Right renal cortex interstitium (tissue), 3 donors: ENCODE results near the gene STAM2. TPM values are rescaled to one million over a fixed set of nuclear protein-coding genes. Genes with fewer than 3 reads are reported as not detected.
A peak's percentile ranks its signal among the peaks of the same experiment; 100 is the strongest.
"Not testable (repeated sequence)": the region's sequence is repeated elsewhere in the genome, so short reads cannot be mapped to it uniquely, and the experiment has no call there.

ENCODE experiments used
- DNase-seq, 3 donors: peaks; one replicate each; pipeline ENCODE4 v3.0.0-alpha.2; 2013; ENCODE audit warnings: low read depth in 3 of 3, low spot score in 2 of 3
- polyA plus RNA-seq, 3 donors: library from polyadenylated mRNA; unstranded; fragments of 120-200 nt; gene quantifications; one replicate each; pipeline ENCODE4 v1.2.1, GENCODE V29; 2013; ENCODE audit not compliant: insufficient read length in 3 of 3

The STAM2 gene
- polyA plus RNA-seq: 10 to 100 TPM; 45.8 to 49.0 (median 48.3) TPM

- peak; percentile 85 to 92 (median 89) for DNase-seq
These were observed at the start of gene STAM2 for GRCh38 chr2:152175368-152176112. Gene STAM2, minus strand, starts transcription at chr2:152175763. Its CDS starts 121 bp downstream, at chr2:152175642.

DNA sequence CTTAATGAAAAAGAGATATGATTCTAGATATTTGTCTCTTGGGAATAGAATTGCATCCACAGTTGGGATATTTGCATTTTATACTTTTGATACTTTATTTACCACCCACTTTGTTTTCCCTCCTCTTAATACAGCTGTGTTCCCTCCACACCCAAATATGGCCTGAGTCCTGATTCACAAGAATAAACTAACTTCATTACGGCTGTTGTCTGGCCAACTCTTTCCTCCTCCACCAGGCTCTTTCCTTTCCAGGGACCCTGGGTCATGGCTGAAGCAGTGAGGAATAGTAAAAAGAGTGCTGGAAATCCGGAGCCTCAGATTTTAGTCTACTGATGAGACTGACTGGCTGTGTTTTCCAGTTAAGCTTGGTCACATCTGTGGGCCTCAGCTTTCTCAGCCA lies 48.4 kb upstream of the STAM2 start:
- DNase-seq: no peak

DNA sequence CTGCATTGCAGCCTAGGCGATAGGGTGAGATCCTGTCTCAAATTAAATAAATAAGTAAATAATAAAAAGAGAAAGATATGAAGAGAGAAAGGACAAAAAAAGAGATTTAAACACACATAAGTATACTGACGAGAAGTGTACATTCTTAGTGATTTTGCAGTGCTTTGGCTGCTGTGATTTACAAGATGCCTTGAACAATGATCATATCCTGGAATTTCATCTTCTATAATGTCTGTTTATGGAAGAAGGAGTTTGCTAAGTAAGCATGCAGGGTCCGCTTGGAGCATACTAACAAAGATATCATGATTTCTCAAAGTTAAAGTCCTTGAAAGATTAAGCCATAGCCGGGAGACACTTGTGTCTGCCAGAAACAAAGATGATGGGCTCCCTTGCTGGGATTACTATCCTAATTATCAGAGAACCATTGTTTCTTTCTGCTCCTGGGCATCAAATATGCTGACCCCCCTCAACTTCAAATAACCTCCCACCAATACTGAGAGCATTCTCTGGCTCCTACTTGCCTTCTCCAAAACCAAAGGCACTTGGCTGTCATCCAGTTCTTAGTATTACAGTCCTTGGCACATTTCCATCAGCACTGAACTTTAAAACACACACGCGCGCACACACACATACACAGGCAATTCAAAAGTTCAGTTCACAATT lies 47.5 kb upstream of the STAM2 start:
- peak in 2 of 3 donors; percentile 75 to 80 for DNase-seq

DNA sequence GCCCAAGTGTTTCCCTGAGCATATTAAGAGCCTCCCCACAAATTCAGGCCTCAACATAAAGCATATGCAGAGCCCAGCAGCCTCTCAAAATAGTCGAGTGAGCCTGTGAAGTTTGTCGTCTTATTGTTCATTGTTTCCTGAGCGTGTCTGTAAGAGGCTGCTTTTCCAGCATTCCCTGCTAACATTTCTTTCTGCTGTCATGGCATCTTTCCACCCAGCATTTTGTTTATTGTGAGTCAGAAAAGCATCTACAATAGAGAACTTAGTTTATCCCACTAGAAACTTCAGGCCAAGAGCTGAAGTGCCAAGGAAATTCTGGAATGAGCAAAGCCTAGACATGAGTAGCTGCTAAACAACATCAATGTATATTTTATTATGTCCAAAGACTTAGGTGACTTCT lies 46.3 kb upstream of the STAM2 start:
- DNase-seq: no peak

GRCh38 chr2:152219077-152219828 lies 43.7 kb upstream of the STAM2 start:
- no peak for DNase-seq

GRCh38 chr2:152201466-152201830 lies 25.9 kb upstream of the STAM2 start:
- no peak for DNase-seq

GRCh38 chr2:152200565-152201465 lies 25.3 kb upstream of the STAM2 start:
- DNase-seq: no peak

GRCh38 chr2:152200101-152200500 lies 24.5 kb upstream of the STAM2 start:
- DNase-seq: no peak

DNA sequence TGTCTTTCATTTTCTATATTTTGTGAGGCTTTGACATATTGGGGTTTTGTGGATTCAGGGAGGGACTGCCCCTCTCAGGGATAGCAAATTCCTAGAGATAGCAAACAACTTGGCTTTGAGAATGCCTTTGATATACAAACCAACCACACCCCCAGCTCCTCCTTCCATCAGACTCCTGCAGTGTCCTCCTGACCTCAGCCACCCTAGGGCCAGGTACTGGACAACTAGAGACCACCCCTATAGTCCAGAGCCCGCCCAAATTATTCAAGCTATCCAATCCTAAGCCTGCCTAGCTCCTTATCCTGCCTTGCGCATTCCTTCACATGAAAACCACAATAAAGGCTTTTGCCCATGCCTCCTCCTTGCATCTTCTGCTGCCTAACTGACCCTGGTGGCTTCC lies 22.9 kb upstream of the STAM2 start:
- no peak for DNase-seq

DNA sequence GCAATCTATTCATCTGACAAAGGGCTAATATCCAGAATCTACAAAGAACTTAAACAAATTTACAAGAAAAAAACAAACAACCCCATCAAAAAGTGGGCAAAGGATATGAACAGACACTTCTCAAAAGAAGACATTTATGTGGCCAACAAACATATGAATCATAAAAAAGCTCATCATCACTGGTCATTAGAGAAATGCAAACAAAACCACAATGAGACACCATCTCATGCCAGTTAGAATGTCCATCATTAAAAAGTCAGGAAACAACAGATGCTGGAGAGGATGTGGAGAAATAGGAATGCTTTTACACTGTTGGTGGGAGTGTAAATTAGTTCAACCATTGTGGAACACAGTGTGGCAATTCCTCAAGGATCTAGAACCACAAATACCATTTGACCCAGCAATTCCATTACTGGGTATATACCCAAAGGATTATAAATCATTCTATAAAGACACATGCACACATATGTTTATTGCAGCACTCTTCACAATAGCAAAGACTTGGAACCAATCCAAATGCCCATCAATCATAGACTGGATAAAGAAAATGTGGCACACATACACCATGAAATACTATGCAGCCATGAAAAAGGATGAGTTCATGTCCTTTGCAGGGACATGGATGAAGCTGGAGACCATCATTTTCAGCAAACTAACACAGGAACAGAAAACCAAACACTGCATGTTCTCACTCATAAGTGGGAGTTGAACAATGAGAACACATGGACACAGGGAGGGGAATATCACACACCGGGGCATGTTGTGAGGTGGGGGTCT lies 22.1 kb upstream of the STAM2 start:
- DNase-seq: not testable (repeated sequence)

DNA sequence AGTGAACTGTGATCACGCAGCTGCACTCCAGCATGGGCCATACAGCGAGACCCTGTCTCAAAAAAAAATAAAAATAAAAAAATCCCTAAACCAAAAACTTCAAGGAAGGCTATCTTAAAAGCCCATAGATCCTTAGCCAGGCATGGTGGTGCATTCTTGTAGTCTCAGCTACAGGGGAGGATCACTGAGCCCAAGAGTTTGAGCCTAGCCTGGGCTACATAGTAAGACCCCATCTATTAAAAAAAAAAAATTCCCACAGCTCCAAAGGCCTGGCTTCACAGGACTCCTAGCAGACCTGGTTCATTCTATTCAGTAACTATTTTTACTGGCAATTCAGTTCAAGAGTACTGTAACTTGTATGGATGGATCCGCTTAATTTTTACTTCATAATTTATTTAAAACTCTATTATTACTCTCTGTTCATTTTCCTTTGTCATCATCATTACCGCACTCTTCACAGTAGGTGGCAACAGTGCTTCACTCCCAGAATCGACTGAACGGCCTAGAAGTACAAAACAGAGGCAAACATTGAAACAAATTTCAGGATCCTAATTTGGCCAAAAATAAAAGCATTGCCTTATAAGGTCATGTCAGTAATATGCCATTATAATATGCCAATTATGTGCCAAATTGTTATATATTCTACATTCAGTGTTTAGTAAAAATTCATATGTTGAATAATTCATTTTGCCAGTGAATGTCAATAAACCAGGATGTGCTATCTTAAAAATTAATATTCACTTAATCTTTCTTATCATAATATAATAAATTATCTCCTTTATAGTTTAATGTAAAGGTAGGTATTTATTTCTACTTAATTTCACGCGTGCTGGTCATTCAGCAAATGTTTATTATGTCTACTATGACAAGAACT lies 14.3 kb upstream of the STAM2 start:
- DNase-seq: peak in 1 of 3 donors; percentile 48

- DNase-seq: not testable (repeated sequence)
These were observed 11.2 kb upstream of the STAM2 start for GRCh38 chr2:152186808-152187207.

- DNase-seq: no peak
These were observed 10.7 kb upstream of the STAM2 start for GRCh38 chr2:152186262-152186661.

GRCh38 chr2:152183401-152184073 lies 8.0 kb upstream of the STAM2 start:
- no peak for DNase-seq

DNA sequence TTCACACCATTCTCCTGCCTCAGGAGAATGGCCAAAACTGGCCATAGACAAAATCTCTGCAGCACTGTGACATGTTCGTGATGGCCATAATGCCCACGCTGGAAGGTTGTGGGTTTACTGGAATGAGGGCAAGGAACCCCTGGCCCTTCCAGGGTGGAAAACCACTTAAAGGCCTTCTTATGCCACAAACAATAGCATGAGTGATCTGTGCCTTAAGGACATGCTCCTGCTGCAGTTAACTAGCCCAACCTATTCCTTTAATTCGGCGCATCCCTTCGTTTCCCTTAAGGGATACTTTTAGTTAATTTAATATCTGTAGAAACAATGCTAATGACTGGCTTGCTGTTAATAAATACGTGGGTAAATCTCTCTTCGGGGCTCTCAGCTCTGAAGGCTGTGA lies 2.1 kb upstream of the STAM2 start:
- not testable (repeated sequence) for DNase-seq

- DNase-seq: no peak
These were observed 651 bp upstream of the STAM2 start for GRCh38 chr2:152176113-152176714.

DNA sequence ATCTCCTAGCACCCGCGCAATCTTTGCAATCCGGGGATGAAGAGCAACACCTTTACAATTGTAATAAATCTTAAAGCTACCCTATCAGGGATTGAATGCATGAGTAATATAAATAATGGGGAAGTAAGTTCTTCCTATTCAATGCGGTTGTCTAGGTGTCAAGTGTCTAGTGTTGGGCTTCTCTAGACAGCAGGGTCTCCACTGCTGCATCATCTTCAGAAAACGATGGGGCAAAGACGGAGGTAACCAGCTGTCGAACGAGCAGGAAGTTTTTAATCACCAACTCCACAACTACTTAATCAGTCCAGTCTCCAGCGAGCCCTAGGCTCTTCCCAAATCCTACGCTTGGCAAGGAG lies 573 bp downstream of the STAM2 start:
- no peak for DNase-seq

DNA sequence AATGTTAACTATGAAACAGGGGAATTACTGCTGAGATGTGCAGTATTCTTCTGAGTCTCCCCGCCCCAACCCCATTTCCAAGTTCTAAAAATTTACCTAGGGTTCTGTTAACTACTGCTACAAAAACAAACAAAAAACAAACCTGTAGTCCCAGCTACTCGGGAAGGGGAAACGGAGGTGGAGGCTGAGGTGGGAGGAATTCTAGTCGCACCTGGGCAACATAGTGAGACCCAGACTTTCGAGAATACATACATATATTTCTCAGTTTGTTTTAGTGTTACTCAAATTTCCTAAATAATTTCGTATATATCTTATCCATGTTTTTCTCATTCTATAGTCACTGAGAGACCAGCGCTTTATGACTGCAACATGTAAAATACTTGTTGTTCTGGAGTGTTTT lies 989 bp downstream of the STAM2 start:
- no peak for DNase-seq
